DND-41 (cell line): Measurements from ENCODE around the gene RABGGTA.

ENCODE experiments used
- ATAC-seq: fragments of 200-7000 bp; cut with Tn5 transposase; 3 replicates; pipeline ENCODE4 v1.9.1; 2021; ENCODE audit warnings: low read depth; ENCODE audit not compliant: insufficient read depth
- DNase-seq: peaks from one replicate; pipeline ENCODE4 v3.0.0-alpha.2; 2020
- H2AFZ ChIP-seq: 2 replicates; pipeline ENCODE4 v1.6.0; 2012; ENCODE audit warnings: low read depth, low read length
- H3K27ac ChIP-seq: 2 replicates; pipeline ENCODE4 v1.5.1; 2012; ENCODE audit warnings: low read length, inconsistent platforms
- H3K27me3 ChIP-seq: fragments of 200-600 bp; sonication (generic); 2 replicates; pipeline ENCODE4 v1.6.0; 2012; ENCODE audit warnings: low read length, mild to moderate bottlenecking, inconsistent platforms; ENCODE audit not compliant: insufficient read depth, poor library complexity
- H3K36me3 ChIP-seq: 2 replicates; pipeline ENCODE4 v1.5.1; 2012; ENCODE audit warnings: low read length, inconsistent platforms; ENCODE audit not compliant: insufficient read depth
- H3K4me1 ChIP-seq: 2 replicates; pipeline ENCODE4 v1.5.1; 2012; ENCODE audit warnings: mild to moderate bottlenecking, low read length; ENCODE audit not compliant: insufficient read depth
- H3K4me2 ChIP-seq: 2 replicates; pipeline ENCODE4 v1.6.0; 2012; ENCODE audit warnings: mild to moderate bottlenecking, moderate library complexity, low read length, inconsistent platforms; ENCODE audit not compliant: insufficient read depth
- H3K4me3 ChIP-seq, 2 experiments: fragments of 200-600 bp in 1 of 2; shearing (Covaris generic) in 1 of 2; 2 replicates each; pipeline ENCODE4 v1.5.1; 2012 to 2016; ENCODE audit warnings: inconsistent platforms in 2 of 2, low read length in 2 of 2, mild to moderate bottlenecking in 2 of 2, low read depth in 1 of 2, moderate library complexity in 1 of 2
- H3K79me2 ChIP-seq: 2 replicates; pipeline ENCODE4 v1.6.0; 2012; ENCODE audit warnings: low read length, inconsistent platforms; ENCODE audit not compliant: insufficient read depth
- H3K9ac ChIP-seq: 2 replicates; pipeline ENCODE4 v1.6.0; 2012; ENCODE audit warnings: low read depth, mild to moderate bottlenecking, inconsistent platforms, low read length, moderate library complexity
- H3K9me3 ChIP-seq: 2 replicates; pipeline ENCODE4 v1.5.1; 2012; ENCODE audit warnings: low read length, moderate library complexity, mild to moderate bottlenecking, inconsistent platforms; ENCODE audit not compliant: insufficient read depth, severe bottlenecking
- H4K20me1 ChIP-seq: 2 replicates; pipeline ENCODE4 v1.6.0; 2012; ENCODE audit warnings: low read length; ENCODE audit not compliant: insufficient read depth
- CTCF ChIP-seq: IDR thresholded peaks from 2 replicates; pipeline ENCODE4 v1.5.1; 2012; ENCODE audit warnings: borderline replicate concordance, low read length, moderate library complexity, mild to moderate bottlenecking; ENCODE audit not compliant: poor library complexity, severe bottlenecking; ENCODE audit errors: extremely low read depth
- EZH2 ChIP-seq: IDR thresholded peaks from 3 replicates; pipeline ENCODE4 v1.6.1; 2012; ENCODE audit warnings: borderline replicate concordance, low read depth, mild to moderate bottlenecking, moderate library complexity, low read length, inconsistent platforms; ENCODE audit not compliant: severe bottlenecking

Gene RABGGTA

DNA sequence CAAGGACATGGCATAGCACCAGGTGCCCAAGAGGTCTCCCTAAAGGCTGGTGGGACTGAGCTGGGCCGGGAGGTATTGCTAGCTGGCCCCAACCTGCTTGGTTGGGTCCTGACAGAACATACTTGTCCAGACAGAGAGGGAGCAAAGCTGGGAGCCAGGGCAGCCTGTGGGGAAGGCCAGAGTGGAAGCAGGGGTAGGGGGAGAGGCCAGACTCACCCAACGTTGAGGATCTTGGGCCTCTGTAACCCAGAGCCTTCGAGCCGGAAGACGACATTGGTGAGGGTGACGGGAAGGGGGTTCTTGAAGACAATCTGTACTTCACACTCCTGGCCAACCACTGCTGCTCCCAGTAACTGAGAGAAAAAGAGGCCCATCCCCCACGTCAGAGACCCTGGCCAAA lies 17.5 kb downstream of the RABGGTA start:
- DNase-seq (no peak), ATAC-seq (no peak)
- Histone ChIP-seq H4K20me1 (no peaks in the 10 kb centered on the region), H3K27me3 (no peaks in the 10 kb centered on the region), H2AFZ (no peak overlapping the region), H3K4me2 (no peak overlapping the region), H3K9me3 (no peaks in the 10 kb centered on the region), H3K79me2 (no peaks in the 10 kb centered on the region), H3K9ac (no peak overlapping the region), H3K27ac (no peak overlapping the region), H3K4me3 (no peak overlapping the region), H3K36me3 (no peaks in the 10 kb centered on the region), H3K4me1 (no peaks in the 10 kb centered on the region)
- no peak for TF ChIP-seq CTCF
- no peak for TF ChIP-seq EZH2

GRCh38 chr14:24252289-24253124 lies 18.9 kb downstream of the RABGGTA start:
- ATAC-seq = no peak
- Histone ChIP-seq H4K20me1 (no peaks in the 10 kb centered on the region), H3K4me3 (no peak overlapping the region), H3K36me3 (no peaks in the 10 kb centered on the region), H3K27me3 (no peaks in the 10 kb centered on the region), H3K79me2 (no peaks in the 10 kb centered on the region), H3K27ac (no peak overlapping the region), H3K9me3 (no peaks in the 10 kb centered on the region), H2AFZ (no peak overlapping the region), H3K9ac (no peak overlapping the region), H3K4me2 (no peak overlapping the region), H3K4me1 (no peaks in the 10 kb centered on the region)
- TF ChIP-seq CTCF = no peak
- no peak for TF ChIP-seq EZH2
- DNase-seq = no peak

DNA sequence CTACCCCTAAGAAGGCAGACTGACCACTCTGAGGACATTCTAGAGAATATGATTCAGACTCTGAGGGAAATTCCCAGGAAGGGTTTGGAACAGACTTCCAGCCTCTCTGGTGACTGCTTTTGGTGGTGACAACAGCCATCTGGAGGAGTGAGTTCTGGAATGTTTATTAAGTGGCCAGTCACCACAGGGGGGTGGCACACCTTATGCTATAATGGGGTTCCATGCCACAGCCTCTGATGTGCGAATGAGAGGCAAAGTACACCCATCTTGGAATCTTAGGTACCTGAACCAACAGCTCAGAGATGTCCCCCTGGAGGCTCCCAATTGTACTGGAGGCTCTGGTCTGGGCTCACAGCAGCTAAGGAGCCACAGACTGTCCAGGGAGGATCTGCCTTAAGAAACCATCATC lies 19.5 kb downstream of the RABGGTA start:
- no peaks in the 10 kb centered on the region for H4K20me1 ChIP-seq
- H3K27me3 ChIP-seq = no peaks in the 10 kb centered on the region
- no peaks in the 10 kb centered on the region for H3K79me2 ChIP-seq
- no peak overlapping the region for H2AFZ ChIP-seq
- H3K4me1 ChIP-seq = no peaks in the 10 kb centered on the region
- H3K36me3 ChIP-seq = no peaks in the 10 kb centered on the region
- no peak for ATAC-seq
- no peaks in the 10 kb centered on the region for H3K9me3 ChIP-seq
- H3K27ac ChIP-seq = no peak overlapping the region
- no peak for DNase-seq
- no peak overlapping the region for H3K4me2 ChIP-seq
- no peak overlapping the region for H3K9ac ChIP-seq
- no peak for TF ChIP-seq CTCF
- TF ChIP-seq EZH2 = no peak
- no peak overlapping the region for H3K4me3 ChIP-seq
